ENCODE data around the gene ADCY10. TPM values are rescaled to one million over a fixed set of nuclear protein-coding genes. Genes with fewer than 3 reads are reported as not detected.

Gene ADCY10
- total and polyA plus RNA-seq, 2 donors (not counting 3 experiments of a cell fraction or from before 2014, with no cell fraction given) = not detected

- no TSS peak for BruUV-seq (replicated peaks)
Measured at GRCh38 chr1:167938080-167938636, 24.2 kb upstream of the ADCY10 start.

More at GRCh38 chr1:167938080-167938636, 24.2 kb upstream of the ADCY10 start:
- Histone ChIP-seq H3K4me1 (ENCODE audit: control insufficient read depth, extremely low read depth, insufficient read depth, low read length) (peaks cover 18% of the 10 kb centered on the region), H3K36me3 (ENCODE audit: control insufficient read depth in 2 of 2, extremely low read depth in 1 of 2, insufficient read depth in 2 of 2, low read length in 2 of 2) (no peaks in the 10 kb centered on the region), H3K9me3 (replicated peaks; ENCODE audit: control insufficient read depth, insufficient read depth, low read length) (no peaks in the 10 kb centered on the region), H4K20me1 (replicated peaks; ENCODE audit: control insufficient read depth, extremely low read depth, insufficient read depth, low read length) (no peaks in the 10 kb centered on the region), H3K4me3 (replicated peaks in 1 of 3; ENCODE audit: insufficient read depth in 1 of 3, low read depth in 1 of 3, low read length in 3 of 3) (peak overlapping the region in 2 of 3 experiments; percentile 87 to 95), H3K27me3 (ENCODE audit: control insufficient read depth in 2 of 2, insufficient read depth in 2 of 2, low read length in 2 of 2) (no peaks in the 10 kb centered on the region), H3K27ac (ENCODE audit: insufficient read depth, low read depth, low read length) (no peak overlapping the region), H3K79me2 (ENCODE audit: control insufficient read depth, insufficient read depth, low read length) (peaks cover 60% of the 10 kb centered on the region), H3K4me2 (ENCODE audit: insufficient read depth, low read length) (peak overlapping the region; percentile 97), H2AFZ (ENCODE audit: low read depth, low read length) (no peak overlapping the region), H3K9me1 (replicated peaks; ENCODE audit: control insufficient read depth, extremely low read depth, insufficient read depth, low read length) (no peaks in the 10 kb centered on the region), H3K9ac (replicated peaks; ENCODE audit: extremely low read depth, insufficient read depth, low read length) (peak overlapping the region; percentile 95)
- dilution Hi-C loops (cut with MboI; ENCODE audit: extremely low pct_ligation_motif_present, low sequenced_read_pairs) (no loop called here), intact Hi-C loops (cut with micrococcal nuclease) (loop anchor here (5.0 kb wide), 1 partner anchor 136 kb away; no protein-coding TSS in a partner anchor)
- DNase-seq (ENCODE audit: low read depth, low spot score) (peak; percentile 21), FAIRE-seq (peak; percentile 18)
- ChIA-PET CTCF (no interaction called here), POLR2A (no interaction called here)
- no peak for TF ChIP-seq FOS (IDR thresholded peaks at IDR 0.05; ENCODE audit: borderline replicate concordance, insufficient read depth, low read length)
- TF ChIP-seq MAX (IDR thresholded peaks at IDR 0.05; ENCODE audit: insufficient read depth, insufficient read length) = no peak
- TF ChIP-seq MYC (IDR thresholded peaks at IDR 0.05; ENCODE audit: low read depth, low read length) = no peak
- TF ChIP-seq GATA2 (IDR thresholded peaks at IDR 0.05; ENCODE audit: insufficient read depth, insufficient read length, low read depth, low read length) = no peak
- no peak for TF ChIP-seq POLR2AphosphoS5 (IDR thresholded peaks at IDR 0.05; ENCODE audit: insufficient read depth, low read depth, low read length)
- TF ChIP-seq CTCF (IDR thresholded peaks at IDR 0.05; ENCODE audit: extremely low read depth in 1 of 2, insufficient read depth in 1 of 2, low read depth in 1 of 2, low read length in 2 of 2) = no peak
- no peak for TF ChIP-seq JUN (IDR thresholded peaks at IDR 0.05; ENCODE audit: borderline replicate concordance, insufficient read depth, insufficient read length, low read depth)
